Right lobe of liver (tissue), 6 donors: ENCODE measurements around the gene USP43. TPM values are rescaled to one million over a fixed set of nuclear protein-coding genes. Genes with fewer than 3 reads are reported as not detected.
A peak's percentile ranks its signal among the peaks of the same experiment; 100 is the strongest.

Source experiments
- ATAC-seq, 4 donors: fragments of 200-7000 bp; cut with Tn5 transposase; one replicate each; pipeline ENCODE4 v1.9.1; 2020; ENCODE audit warnings: mild to moderate bottlenecking in 4 of 4, moderate library complexity in 4 of 4
- DNase-seq, 3 donors: peaks; one replicate each; pipeline ENCODE4 v3.0.0-alpha.2; 2020
- H3K27ac ChIP-seq, 3 donors: fragments of 200-600 bp; one replicate each; pipeline ENCODE4 v1.8.0; 2022
- H3K27me3 ChIP-seq, 2 donors: fragments of 200-600 bp; one replicate each; pipeline ENCODE4 v1.8.0; 2022
- H3K36me3 ChIP-seq, 4 donors: fragments of 200-600 bp; sonication (generic) in 1 of 4; one replicate each; pipeline versions ENCODE4 v1.5.1 to v1.8.0; 2017 to 2022; ENCODE audit warnings: control low read depth in 1 of 4
- H3K4me1 ChIP-seq, 4 donors: fragments of 200-600 bp; sonication (generic) in 1 of 4; one replicate each; pipeline versions ENCODE4 v1.5.1 to v1.8.0; 2017 to 2022; ENCODE audit warnings: control low read depth in 1 of 4
- H3K4me3 ChIP-seq, 3 donors: fragments of 200-600 bp; one replicate each; pipeline ENCODE4 v1.8.0; 2022
- H3K9me3 ChIP-seq, 4 donors: fragments of 200-600 bp; sonication (generic) in 1 of 4; one replicate each; pipeline versions ENCODE4 v1.5.1 to v1.8.0; 2017 to 2022; ENCODE audit warnings: control low read depth in 1 of 4
- POLR2A ChIP-seq: fragments of 450-650 bp; IDR thresholded peaks from one replicate; pipeline ENCODE4 v1.6.1; 2017; ENCODE audit warnings: antibody characterized with exemption, mild to moderate bottlenecking
- WGBS: methylation state at CpG from one replicate; pipeline ENCODE4 v1.1.6; 2018; ENCODE audit warnings: low coverage, low lambda C conversion rate; ENCODE audit not compliant: insufficient coverage; ENCODE audit errors: missing lambda C conversion rate; 5-methylcytosine and 5-hydroxymethylcytosine counted together
- intact Hi-C, 2 donors: fragments of 100-400 bp; cut with DNase I; formaldehyde crosslinking; loops; one replicate each; pipeline versions ENCODE4 v1.11.2 to v1.14.1; 2022
- total RNA-seq, 6 experiments: library from RNA; depleted of rRNA in 2 of 6; stranded (reverse); fragments of >200 nt in 2 of 6; fragmentation: NEBNext Ultra II Directional in 3 of 6; extraction: Animal tissue kit (Norgen Biotek cat#: 25700) in 3 of 6; gene quantifications; one replicate each; pipeline versions ENCODE4 v1.1.0 to v1.2.4, GENCODE V29; 2016 to 2023
- TF ChIP-seq, protein P1 (sequence below), 4 donors: fragments of 200-600 bp in 3 of 4; fragments of 450-650 bp in 1 of 4; IDR thresholded peaks; one replicate each; pipeline versions ENCODE4 v1.5.1 to v1.8.0; 2016 to 2022; ENCODE audit warnings: antibody characterized with exemption in 4 of 4, mild to moderate bottlenecking in 2 of 4
- donor health status: DM: no; HTN: yes; CAD: no.
- donor health status: DM: no; HTN: no; CAD: no.
- donor health status: DM: no; HTN: no; CAD: no.
- donor health status: DM: no; HTN: yes; CAD: no.
- donor health status: DM: no; HTN: yes; CAD: no.

USP43 gene
- total RNA-seq, 6 experiments from 2014 or later = 2.1 to 11.6 (median 6.8) TPM

DNA sequence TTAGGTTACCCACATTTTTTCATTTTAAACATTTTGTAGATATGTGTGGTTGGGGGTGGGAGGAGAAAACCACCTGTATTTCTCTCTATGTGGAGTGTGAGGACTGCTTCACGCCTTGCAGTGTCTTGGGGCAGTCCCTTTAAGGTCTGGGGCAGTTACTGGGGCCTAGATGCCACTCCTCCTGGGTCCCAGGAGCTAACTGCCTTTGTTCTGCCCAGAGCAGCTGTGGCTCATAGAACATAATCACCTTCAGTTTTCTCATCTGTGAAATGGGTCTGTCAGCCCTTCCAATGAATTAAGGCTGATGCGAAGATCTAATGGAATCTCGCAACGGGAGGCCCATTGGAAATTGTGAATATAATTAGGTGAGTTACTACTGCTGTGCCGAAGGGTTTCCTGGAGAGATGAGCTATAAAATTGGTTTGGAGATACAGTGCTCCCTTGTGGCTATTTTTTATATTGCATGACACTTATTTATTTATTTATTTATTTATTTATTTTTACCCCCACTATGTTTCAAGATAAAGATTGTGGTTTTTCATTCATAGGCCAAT is 123.1 kb downstream of the USP43 start:
- ATAC-seq (peak; percentile 12 to 63 (median 47)), DNase-seq (no peak)
- no peak overlapping the region for H3K4me3 ChIP-seq
- intact Hi-C loops = no loop called here
- H3K27ac ChIP-seq = no peak overlapping the region
- no peaks in the 10 kb centered on the region for H3K4me1 ChIP-seq
- TF ChIP-seq, protein P1, sequence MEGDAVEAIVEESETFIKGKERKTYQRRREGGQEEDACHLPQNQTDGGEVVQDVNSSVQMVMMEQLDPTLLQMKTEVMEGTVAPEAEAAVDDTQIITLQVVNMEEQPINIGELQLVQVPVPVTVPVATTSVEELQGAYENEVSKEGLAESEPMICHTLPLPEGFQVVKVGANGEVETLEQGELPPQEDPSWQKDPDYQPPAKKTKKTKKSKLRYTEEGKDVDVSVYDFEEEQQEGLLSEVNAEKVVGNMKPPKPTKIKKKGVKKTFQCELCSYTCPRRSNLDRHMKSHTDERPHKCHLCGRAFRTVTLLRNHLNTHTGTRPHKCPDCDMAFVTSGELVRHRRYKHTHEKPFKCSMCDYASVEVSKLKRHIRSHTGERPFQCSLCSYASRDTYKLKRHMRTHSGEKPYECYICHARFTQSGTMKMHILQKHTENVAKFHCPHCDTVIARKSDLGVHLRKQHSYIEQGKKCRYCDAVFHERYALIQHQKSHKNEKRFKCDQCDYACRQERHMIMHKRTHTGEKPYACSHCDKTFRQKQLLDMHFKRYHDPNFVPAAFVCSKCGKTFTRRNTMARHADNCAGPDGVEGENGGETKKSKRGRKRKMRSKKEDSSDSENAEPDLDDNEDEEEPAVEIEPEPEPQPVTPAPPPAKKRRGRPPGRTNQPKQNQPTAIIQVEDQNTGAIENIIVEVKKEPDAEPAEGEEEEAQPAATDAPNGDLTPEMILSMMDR (IDR thresholded peaks at IDR 0.05) = peak; percentile 42 to 75 (median 67)
- no peak for TF ChIP-seq POLR2A
- no peaks in the 10 kb centered on the region for H3K27me3 ChIP-seq
- no peaks in the 10 kb centered on the region for H3K9me3 ChIP-seq
- H3K36me3 ChIP-seq = no peaks in the 10 kb centered on the region
- WGBS = 15% methylated on average over 5 of the region's 5 CpGs

- TF ChIP-seq, protein P1 (IDR thresholded peaks at IDR 0.05) = no peak
- TF ChIP-seq POLR2A = no peak
- H3K4me1 ChIP-seq = no peaks in the 10 kb centered on the region
- H3K36me3 ChIP-seq = no peaks in the 10 kb centered on the region
- DNase-seq (no peak), ATAC-seq (peak in 1 of 4 donors; percentile 12)
- H3K4me3 ChIP-seq = no peak overlapping the region
- intact Hi-C loops = no loop called here
- 51% methylated on average over 4 of the region's 15 CpGs for WGBS
- H3K9me3 ChIP-seq = no peaks in the 10 kb centered on the region
- H3K27ac ChIP-seq = no peak overlapping the region
- H3K27me3 ChIP-seq = no peaks in the 10 kb centered on the region
Measured at GRCh38 chr17:9769036-9769695, 123.8 kb downstream of the USP43 start.

DNA sequence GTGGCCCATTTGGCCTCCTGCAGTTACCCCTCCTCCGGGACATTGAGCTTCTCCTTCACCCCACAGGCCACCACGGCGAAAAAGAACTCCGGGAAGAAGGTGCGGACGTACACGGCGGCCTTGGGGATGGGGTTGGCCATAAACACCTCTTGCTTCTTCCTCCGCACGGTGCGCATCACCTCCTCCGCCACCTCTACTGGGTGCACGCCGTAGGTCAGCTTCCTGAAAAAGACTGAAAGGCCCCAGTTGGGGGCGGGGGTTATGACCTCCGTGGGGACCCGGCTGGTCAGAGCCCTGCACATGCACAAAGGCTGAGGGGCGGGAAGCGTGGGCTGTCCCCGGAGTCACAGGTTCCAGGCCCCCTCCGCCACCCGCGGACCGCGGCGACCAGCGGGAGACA is 126.1 kb downstream of the USP43 start:
- Histone ChIP-seq H3K27me3 (no peaks in the 10 kb centered on the region), H3K36me3 (no peaks in the 10 kb centered on the region), H3K4me1 (no peaks in the 10 kb centered on the region), H3K4me3 (no peak overlapping the region), H3K9me3 (no peaks in the 10 kb centered on the region), H3K27ac (no peak overlapping the region)
- ATAC-seq (no peak), DNase-seq (no peak)
- intact Hi-C loops = no loop called here
- 78% methylated on average over 14 of the region's 27 CpGs for WGBS
- TF ChIP-seq, protein P1 (IDR thresholded peaks at IDR 0.05) = no peak
- TF ChIP-seq POLR2A = no peak

GRCh38 chr17:9772658-9773057 is 127.3 kb downstream of the USP43 start:
- H3K36me3 ChIP-seq = no peaks in the 10 kb centered on the region
- intact Hi-C loops = no loop called here
- H3K4me3 ChIP-seq = no peak overlapping the region
- no peak overlapping the region for H3K27ac ChIP-seq
- TF ChIP-seq, protein P1 (IDR thresholded peaks at IDR 0.05) = no peak
- no peak for TF ChIP-seq POLR2A
- ATAC-seq (no peak), DNase-seq (no peak)
- no peaks in the 10 kb centered on the region for H3K4me1 ChIP-seq
- no peaks in the 10 kb centered on the region for H3K9me3 ChIP-seq
- H3K27me3 ChIP-seq = no peaks in the 10 kb centered on the region
- 82% methylated on average over 3 of the region's 19 CpGs for WGBS
